Sigmoid colon (tissue), 4 donors: ENCODE measurements around the gene DUOX2.

Experiments used
- CTCF ChIP-seq, 4 experiments: fragments of 450-650 bp in 3 of 4; fragments of 200-600 bp in 1 of 4; IDR thresholded peaks; one replicate each; pipeline ENCODE4 v1.5.1; 2016 to 2019; ENCODE audit warnings: antibody characterized with exemption in 4 of 4, mild to moderate bottlenecking in 3 of 4, moderate library complexity in 2 of 4
- POLR2A ChIP-seq, 2 donors: fragments of 450-650 bp; IDR thresholded peaks; one replicate each; pipeline ENCODE4 v1.6.1; 2016; ENCODE audit warnings: antibody characterized with exemption in 2 of 2, mild to moderate bottlenecking in 2 of 2, moderate library complexity in 2 of 2
- POLR2AphosphoS5 ChIP-seq, 4 donors: sonication (generic); formaldehyde crosslinking; IDR thresholded peaks; one replicate each; pipeline ENCODE4 v1.6.1; 2017; ENCODE audit warnings: antibody characterized with exemption in 4 of 4

- TF ChIP-seq POLR2A (IDR thresholded peaks at IDR 0.05) (no peak), POLR2AphosphoS5 (IDR thresholded peaks at IDR 0.05) (no peak), CTCF (IDR thresholded peaks at IDR 0.05) (no peak)
Measured at GRCh38 chr15:45137703-45138102, 23.7 kb upstream of the DUOX2 start.
